Loucy (cell line): Measurements from ENCODE around the gene HNRNPF.
A peak's percentile ranks its signal among the peaks of the same experiment; 100 is the strongest.

Experiments
- H2AFZ ChIP-seq: fragments of 200-600 bp; sonication (generic); 2 replicates; pipeline ENCODE4 v1.6.0; 2016; ENCODE audit warnings: antibody characterized with exemption, mild to moderate bottlenecking, low read length, moderate library complexity
- H3F3A ChIP-seq: fragments of 200-600 bp; 2 replicates; pipeline ENCODE4 v1.6.0; 2016; ENCODE audit warnings: antibody characterized with exemption, low read depth, mild to moderate bottlenecking
- H3K27me3 ChIP-seq: fragments of 200-600 bp; sonication (generic); 2 replicates; pipeline ENCODE4 v1.6.1; 2014; ENCODE audit warnings: low read length, mild to moderate bottlenecking; ENCODE audit not compliant: insufficient read depth, poor library complexity, severe bottlenecking
- H3K36me3 ChIP-seq: fragments of 200-600 bp; sonication (generic); 2 replicates; pipeline ENCODE4 v1.6.1; 2016; ENCODE audit warnings: low read length; ENCODE audit not compliant: insufficient read depth
- H3K4me1 ChIP-seq: fragments of 200-600 bp; sonication (generic); 2 replicates; pipeline ENCODE4 v1.5.1; 2014; ENCODE audit warnings: low read length, mild to moderate bottlenecking; ENCODE audit not compliant: insufficient read depth, poor library complexity, severe bottlenecking
- H3K4me2 ChIP-seq: fragments of 200-600 bp; sonication (generic); 2 replicates; pipeline ENCODE4 v1.6.0; 2014; ENCODE audit warnings: antibody characterized with exemption, low read length, low read depth, mild to moderate bottlenecking; ENCODE audit not compliant: poor library complexity, severe bottlenecking
- H3K4me3 ChIP-seq: fragments of 200-600 bp; sonication (generic); 2 replicates; pipeline ENCODE4 v1.5.1; 2014; ENCODE audit warnings: low read length, mild to moderate bottlenecking, mixed read lengths; ENCODE audit not compliant: poor library complexity, severe bottlenecking
- H3K79me2 ChIP-seq: fragments of 200-600 bp; sonication (generic); 2 replicates; pipeline ENCODE4 v1.6.1; 2014; ENCODE audit warnings: low read length; ENCODE audit not compliant: insufficient read depth
- H3K9ac ChIP-seq: fragments of 200-600 bp; sonication (generic); 2 replicates; pipeline ENCODE4 v1.6.0; 2014; ENCODE audit warnings: mild to moderate bottlenecking, low read depth, low read length, moderate library complexity; ENCODE audit not compliant: poor library complexity, severe bottlenecking
- H3K9me2 ChIP-seq: fragments of 200-600 bp; sonication (generic); replicated peaks from 2 replicates; pipeline ENCODE4 v1.6.1; 2016; ENCODE audit warnings: low read depth, low read length, mixed read lengths
- H3K9me3 ChIP-seq: fragments of 200-600 bp; sonication (generic); 2 replicates; pipeline ENCODE4 v1.6.1; 2014; ENCODE audit warnings: mild to moderate bottlenecking, antibody characterized with exemption, low read length, low read depth; ENCODE audit not compliant: insufficient read depth
- H4K20me1 ChIP-seq: fragments of 200-600 bp; sonication (generic); 2 replicates; pipeline ENCODE4 v1.6.0; 2014; ENCODE audit warnings: antibody characterized with exemption, low read length, mild to moderate bottlenecking; ENCODE audit not compliant: insufficient read depth, poor library complexity, severe bottlenecking
- EZH2phosphoT487 ChIP-seq: fragments of 200-600 bp; IDR thresholded peaks from 2 replicates; pipeline ENCODE4 v1.6.1; 2018; ENCODE audit warnings: antibody characterized with exemption, mild to moderate bottlenecking, moderate library complexity, borderline replicate concordance
- TF ChIP-seq, protein P1 (sequence below): fragments of 200-600 bp; sonication (generic); conservative IDR thresholded peaks from 2 replicates; pipeline ENCODE4 v1.5.1; 2014; ENCODE audit warnings: mild to moderate bottlenecking, antibody characterized with exemption, low read length

The HNRNPF gene

DNA sequence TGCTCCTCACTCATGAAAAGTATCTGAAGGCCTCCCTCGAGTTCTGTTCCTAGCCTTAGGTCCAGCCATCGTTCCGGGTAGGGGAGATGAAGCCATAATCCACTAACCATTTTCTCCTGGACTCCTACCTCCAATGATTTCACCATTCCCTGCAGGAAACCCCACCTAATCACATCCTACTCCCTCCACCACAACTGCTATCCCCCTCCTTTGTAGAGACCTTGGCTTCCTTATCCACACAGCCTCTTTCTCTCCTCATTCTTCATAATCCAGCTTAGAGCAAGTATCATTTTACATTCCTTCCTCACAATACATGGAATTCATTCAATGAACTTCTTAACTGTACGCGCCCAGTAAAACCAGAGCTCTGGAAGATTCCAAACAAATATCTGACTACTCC, 18.7 kb downstream of the HNRNPF start:
- peak overlapping the region; percentile 12 for H3K4me3 ChIP-seq
- H2AFZ ChIP-seq: no peak overlapping the region
- H3F3A ChIP-seq: peaks cover 13% of the 10 kb centered on the region; the same call in 1 of the 2 replicates
- no peaks in the 10 kb centered on the region for H3K9me3 ChIP-seq
- peak overlapping the region; percentile 34 for H3K4me2 ChIP-seq
- H3K27me3 ChIP-seq: no peaks in the 10 kb centered on the region
- H3K9ac ChIP-seq: peak overlapping the region; percentile 29
- TF ChIP-seq, protein P1, sequence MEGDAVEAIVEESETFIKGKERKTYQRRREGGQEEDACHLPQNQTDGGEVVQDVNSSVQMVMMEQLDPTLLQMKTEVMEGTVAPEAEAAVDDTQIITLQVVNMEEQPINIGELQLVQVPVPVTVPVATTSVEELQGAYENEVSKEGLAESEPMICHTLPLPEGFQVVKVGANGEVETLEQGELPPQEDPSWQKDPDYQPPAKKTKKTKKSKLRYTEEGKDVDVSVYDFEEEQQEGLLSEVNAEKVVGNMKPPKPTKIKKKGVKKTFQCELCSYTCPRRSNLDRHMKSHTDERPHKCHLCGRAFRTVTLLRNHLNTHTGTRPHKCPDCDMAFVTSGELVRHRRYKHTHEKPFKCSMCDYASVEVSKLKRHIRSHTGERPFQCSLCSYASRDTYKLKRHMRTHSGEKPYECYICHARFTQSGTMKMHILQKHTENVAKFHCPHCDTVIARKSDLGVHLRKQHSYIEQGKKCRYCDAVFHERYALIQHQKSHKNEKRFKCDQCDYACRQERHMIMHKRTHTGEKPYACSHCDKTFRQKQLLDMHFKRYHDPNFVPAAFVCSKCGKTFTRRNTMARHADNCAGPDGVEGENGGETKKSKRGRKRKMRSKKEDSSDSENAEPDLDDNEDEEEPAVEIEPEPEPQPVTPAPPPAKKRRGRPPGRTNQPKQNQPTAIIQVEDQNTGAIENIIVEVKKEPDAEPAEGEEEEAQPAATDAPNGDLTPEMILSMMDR: no peak
- TF ChIP-seq EZH2phosphoT487: no peak
- no peaks in the 10 kb centered on the region for H3K9me2 ChIP-seq
- H3K36me3 ChIP-seq: peaks cover 98% of the 10 kb centered on the region
- peaks cover 94% of the 10 kb centered on the region for H3K79me2 ChIP-seq
- H4K20me1 ChIP-seq: peaks cover 100% of the 10 kb centered on the region
- peaks cover 38% of the 10 kb centered on the region for H3K4me1 ChIP-seq

DNA sequence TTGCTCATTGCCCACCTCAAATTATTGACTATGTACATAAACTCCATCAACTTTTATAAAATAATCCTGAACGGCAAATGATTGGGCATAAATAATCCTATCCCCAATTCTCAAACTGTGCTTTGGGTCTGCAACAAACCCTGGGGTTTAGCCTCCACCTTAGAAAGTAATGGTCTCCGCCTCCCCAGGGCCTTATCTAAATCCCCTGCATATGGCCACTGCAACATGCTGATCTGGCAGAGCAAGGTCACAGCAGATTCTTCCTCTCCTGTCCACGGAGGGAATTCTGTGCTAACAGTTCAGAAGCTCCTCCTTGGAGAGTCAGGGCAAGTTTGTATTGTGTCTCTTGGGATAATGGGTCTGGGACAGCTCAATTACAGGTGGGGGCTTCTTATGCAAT, 19.1 kb downstream of the HNRNPF start:
- Histone ChIP-seq H3K4me1 (peaks cover 34% of the 10 kb centered on the region), H3K9me2 (no peaks in the 10 kb centered on the region), H3K36me3 (peaks cover 98% of the 10 kb centered on the region), H3K9me3 (no peaks in the 10 kb centered on the region), H3K79me2 (peaks cover 90% of the 10 kb centered on the region), H3K27me3 (no peaks in the 10 kb centered on the region), H3K4me2 (peak overlapping the region; percentile 34), H3F3A (peaks cover 14% of the 10 kb centered on the region; the same call in 1 of the 2 replicates), H4K20me1 (peaks cover 100% of the 10 kb centered on the region), H2AFZ (no peak overlapping the region), H3K9ac (peak overlapping the region; percentile 29), H3K4me3 (no peak overlapping the region)
- no peak for TF ChIP-seq EZH2phosphoT487
- TF ChIP-seq, protein P1: no peak

DNA sequence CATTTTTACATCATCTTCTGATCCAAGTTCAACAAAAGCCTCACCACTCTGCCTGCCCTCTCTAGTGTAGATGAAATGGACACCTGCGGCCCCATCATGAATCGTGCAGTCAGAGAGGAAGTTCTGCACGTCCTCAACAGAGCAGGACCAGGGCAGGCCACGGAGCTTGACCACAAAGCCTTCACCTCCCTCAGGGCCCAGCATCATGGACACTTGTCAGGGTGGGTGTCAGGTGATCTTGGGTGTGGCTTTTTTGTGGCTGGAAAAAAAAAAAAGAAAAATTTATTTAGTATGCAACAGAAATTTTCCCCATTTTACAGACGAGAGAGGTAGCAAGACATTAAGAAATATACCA, 21.3 kb downstream of the HNRNPF start:
- H3K9ac ChIP-seq: no peak overlapping the region
- peaks cover 87% of the 10 kb centered on the region for H3K36me3 ChIP-seq
- H3K4me3 ChIP-seq: no peak overlapping the region
- peaks cover 14% of the 10 kb centered on the region; the same call in 1 of the 2 replicates for H3F3A ChIP-seq
- H3K4me1 ChIP-seq: peaks cover 17% of the 10 kb centered on the region
- H3K9me2 ChIP-seq: no peaks in the 10 kb centered on the region
- no peak overlapping the region for H2AFZ ChIP-seq
- TF ChIP-seq, protein P1: no peak
- TF ChIP-seq EZH2phosphoT487: no peak
- no peaks in the 10 kb centered on the region for H3K27me3 ChIP-seq
- H4K20me1 ChIP-seq: peaks cover 81% of the 10 kb centered on the region
- no peak overlapping the region for H3K4me2 ChIP-seq
- H3K9me3 ChIP-seq: no peaks in the 10 kb centered on the region
- H3K79me2 ChIP-seq: peaks cover 68% of the 10 kb centered on the region
